ENCODE data around the gene BRD7.
A peak's percentile ranks its signal among the peaks of the same experiment; 100 is the strongest.

BRD7 gene

DNA sequence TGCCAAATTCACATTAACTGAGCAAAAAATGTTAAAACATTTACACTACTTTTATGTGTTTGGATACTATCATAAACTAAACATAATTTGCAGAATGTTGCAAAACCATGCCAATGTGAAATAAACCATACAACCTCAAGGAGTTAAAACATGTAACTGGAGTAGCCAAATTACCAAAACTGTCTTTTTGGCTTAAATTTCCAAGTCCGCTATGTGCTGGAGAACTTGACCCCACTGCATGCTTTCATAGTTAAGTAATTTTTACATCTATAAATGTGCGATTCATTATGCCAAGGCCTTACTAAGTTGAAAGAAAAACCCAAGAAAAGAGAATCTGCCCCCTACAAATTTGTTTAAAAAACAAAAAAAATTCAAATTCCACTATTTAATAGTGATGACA, 28.2 kb downstream of the BRD7 start:
- Mint-ChIP-seq H3K27ac (no peak overlapping the region), H3K4me3 (no peak overlapping the region), H3K27me3 (ENCODE audit: low read depth, poor library complexity) (no peaks in the 10 kb centered on the region), H3K36me3 (ENCODE audit: low read depth) (peaks cover 69% of the 10 kb centered on the region), H3K4me1 (no peaks in the 10 kb centered on the region), H3K9me3 (peaks cover 18% of the 10 kb centered on the region)
- DNase-seq = no peak
- TF ChIP-seq, protein P1, sequence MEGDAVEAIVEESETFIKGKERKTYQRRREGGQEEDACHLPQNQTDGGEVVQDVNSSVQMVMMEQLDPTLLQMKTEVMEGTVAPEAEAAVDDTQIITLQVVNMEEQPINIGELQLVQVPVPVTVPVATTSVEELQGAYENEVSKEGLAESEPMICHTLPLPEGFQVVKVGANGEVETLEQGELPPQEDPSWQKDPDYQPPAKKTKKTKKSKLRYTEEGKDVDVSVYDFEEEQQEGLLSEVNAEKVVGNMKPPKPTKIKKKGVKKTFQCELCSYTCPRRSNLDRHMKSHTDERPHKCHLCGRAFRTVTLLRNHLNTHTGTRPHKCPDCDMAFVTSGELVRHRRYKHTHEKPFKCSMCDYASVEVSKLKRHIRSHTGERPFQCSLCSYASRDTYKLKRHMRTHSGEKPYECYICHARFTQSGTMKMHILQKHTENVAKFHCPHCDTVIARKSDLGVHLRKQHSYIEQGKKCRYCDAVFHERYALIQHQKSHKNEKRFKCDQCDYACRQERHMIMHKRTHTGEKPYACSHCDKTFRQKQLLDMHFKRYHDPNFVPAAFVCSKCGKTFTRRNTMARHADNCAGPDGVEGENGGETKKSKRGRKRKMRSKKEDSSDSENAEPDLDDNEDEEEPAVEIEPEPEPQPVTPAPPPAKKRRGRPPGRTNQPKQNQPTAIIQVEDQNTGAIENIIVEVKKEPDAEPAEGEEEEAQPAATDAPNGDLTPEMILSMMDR (IDR thresholded peaks at IDR 0.05) = no peak

DNA sequence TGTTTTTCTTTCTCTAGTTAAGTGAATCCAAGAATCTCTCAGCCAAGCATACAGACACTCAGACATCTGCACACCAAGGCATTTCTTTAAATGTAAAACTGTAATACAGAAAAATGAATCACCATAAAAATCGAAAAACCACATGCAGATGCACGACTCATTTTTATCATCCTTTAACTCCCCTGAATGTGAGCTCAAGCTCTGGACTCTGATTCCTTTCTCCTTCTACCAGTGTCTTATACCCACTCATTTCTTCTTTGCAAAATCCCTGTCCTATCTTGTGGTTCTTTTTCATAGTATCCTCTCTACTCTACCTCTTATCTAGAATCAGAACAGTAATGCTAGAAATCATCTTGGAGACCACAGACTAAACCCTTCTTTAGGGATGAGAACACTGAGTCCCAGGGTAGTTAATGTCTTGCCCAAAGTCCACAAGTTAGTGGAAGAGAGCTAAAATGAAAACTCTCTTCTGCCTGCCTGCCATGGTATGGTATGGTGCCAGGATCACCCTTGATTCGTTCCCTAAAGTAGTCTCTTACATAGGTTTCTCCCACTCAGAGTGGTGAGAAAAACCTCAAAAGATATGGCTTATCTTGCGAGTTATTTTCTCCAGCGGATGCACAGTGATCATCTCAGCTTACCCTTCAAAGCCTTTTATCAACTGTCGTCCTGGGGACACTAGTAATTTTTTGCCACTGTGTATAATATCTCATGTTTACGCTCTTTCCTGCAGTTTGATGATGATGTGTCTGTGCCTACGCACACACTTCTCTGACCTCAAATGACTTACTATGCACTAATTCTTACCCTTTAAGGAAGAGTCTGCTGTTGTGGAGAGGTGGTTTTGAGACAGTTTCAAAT, 30.2 kb downstream of the BRD7 start:
- no peak for DNase-seq
- H3K9me3 Mint-ChIP-seq = peaks cover 4% of the 10 kb centered on the region
- TF ChIP-seq, protein P1 (IDR thresholded peaks at IDR 0.05) = no peak

DNA sequence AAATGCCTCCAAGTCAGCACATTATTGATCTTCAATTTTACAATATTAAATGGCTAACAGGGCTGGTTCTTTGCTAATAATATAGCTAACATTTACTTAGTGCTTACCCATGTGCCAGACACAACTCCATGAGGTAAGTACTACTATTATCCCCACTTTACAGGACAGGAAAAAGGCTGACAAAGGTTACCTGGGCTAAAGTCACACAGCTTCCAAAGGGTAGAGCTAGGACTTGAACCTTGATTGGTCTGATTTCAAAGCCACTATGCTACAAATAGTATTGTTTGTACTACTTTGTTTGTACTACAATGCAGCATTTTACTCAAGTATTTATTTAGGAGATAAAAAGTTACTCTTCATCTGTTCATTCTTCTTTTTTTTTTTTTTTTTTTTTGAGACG, 31.9 kb downstream of the BRD7 start:
- no peak overlapping the region for H3K4me3 Mint-ChIP-seq
- no peak for DNase-seq
- no peaks in the 10 kb centered on the region for H3K9me3 Mint-ChIP-seq
- TF ChIP-seq, protein P1 (IDR thresholded peaks at IDR 0.05) = no peak
- H3K27me3 Mint-ChIP-seq (ENCODE audit: low read depth, poor library complexity) = no peaks in the 10 kb centered on the region
- peaks cover 68% of the 10 kb centered on the region for H3K36me3 Mint-ChIP-seq (ENCODE audit: low read depth)
- H3K27ac Mint-ChIP-seq = no peak overlapping the region
- no peaks in the 10 kb centered on the region for H3K4me1 Mint-ChIP-seq

More for the DNA sequence above, 30.2 kb downstream of the BRD7 start:
- Mint-ChIP-seq H3K27ac (peak overlapping the region; percentile 26), H3K4me1 (no peaks in the 10 kb centered on the region), H3K27me3 (ENCODE audit: low read depth, poor library complexity) (no peaks in the 10 kb centered on the region), H3K36me3 (ENCODE audit: low read depth) (peaks cover 68% of the 10 kb centered on the region), H3K4me3 (no peak overlapping the region)

DNA sequence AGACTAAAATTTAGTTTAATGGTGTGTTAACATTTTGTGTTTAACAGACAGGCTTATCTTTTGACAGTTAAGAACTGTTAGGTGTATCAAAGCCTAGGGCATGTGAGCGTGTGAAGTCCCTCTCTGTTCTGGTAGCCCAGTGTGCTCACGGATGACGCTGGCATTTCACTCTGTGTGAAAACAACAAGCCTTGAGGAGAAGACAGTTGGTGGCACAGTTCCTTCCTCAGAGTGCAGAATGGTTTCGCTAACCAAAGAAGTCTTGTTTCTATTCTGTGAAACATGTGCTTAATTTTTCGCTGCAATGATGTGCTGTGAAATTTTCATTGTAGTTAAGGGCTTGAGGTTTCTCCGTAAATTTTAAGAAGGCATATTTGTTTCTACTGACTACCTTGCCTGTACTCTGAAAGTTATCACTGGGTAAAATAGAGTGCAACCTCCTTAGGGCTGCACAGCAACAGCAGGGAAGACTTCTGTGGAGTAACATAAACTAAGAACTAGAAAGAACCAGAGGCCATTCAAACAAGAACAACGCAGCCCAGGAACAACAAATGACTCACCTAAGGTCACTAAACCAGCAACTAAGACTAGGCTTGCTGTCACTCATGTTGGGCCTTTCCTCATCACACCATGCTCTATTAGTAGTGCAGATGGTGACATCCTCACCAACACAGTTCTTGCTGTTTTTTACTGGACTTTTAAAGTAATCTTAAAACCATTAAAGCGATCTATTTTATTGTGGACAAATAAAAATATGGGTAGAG, 33.4 kb downstream of the BRD7 start:
- Mint-ChIP-seq H3K36me3 (ENCODE audit: low read depth) (peaks cover 62% of the 10 kb centered on the region), H3K4me3 (no peak overlapping the region), H3K27me3 (ENCODE audit: low read depth, poor library complexity) (no peaks in the 10 kb centered on the region), H3K27ac (peak overlapping the region; percentile 73), H3K4me1 (peaks cover 2% of the 10 kb centered on the region), H3K9me3 (no peaks in the 10 kb centered on the region)
- DNase-seq = no peak
- TF ChIP-seq, protein P1 (IDR thresholded peaks at IDR 0.05) = no peak

DNA sequence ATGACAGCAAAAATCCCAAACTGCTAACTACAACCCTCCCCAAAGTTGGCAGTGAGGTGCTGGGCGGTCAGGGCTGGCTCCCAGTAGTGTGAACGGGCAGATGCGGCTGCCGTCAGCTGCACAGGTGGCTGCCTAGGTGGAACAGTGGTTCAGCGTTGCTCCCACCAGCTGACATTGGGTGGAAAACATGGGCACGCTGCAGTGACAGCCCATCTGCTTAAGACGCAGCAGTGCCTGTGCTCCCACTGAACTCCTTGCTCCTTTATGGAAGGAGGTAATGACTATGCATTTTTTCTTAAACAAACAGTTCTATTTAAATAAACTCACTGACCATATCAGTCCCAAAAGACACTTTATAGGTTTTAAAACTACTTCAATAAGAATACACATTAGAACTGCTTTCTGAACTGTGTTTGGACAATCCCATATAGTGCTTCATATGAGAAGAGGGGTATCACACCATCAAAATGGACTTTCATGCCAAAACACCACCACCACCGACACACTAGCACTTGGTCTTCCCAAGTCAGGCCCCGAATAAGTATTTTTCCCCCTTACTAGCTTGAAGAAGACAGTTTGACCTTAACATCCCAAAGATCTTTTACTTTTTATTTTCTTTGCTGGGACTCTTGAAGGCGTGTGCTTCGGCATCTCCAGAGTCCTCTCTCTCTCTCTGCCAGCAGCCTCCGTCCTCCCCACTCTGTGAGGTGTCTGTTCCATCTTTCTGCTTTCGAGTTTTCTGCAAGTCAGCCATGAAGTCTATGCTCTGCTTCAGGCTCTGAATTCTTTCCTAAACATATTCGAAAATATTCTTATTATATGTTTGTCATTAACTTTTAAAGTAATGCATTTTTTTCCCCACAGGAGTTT, 34.4 kb downstream of the BRD7 start:
- H3K27me3 Mint-ChIP-seq (ENCODE audit: low read depth, poor library complexity) = no peaks in the 10 kb centered on the region
- TF ChIP-seq, protein P1 (IDR thresholded peaks at IDR 0.05) = no peak
- peak overlapping the region; percentile 23 for H3K27ac Mint-ChIP-seq
- H3K4me3 Mint-ChIP-seq = no peak overlapping the region
- H3K4me1 Mint-ChIP-seq = peaks cover 6% of the 10 kb centered on the region
- H3K36me3 Mint-ChIP-seq (ENCODE audit: low read depth) = peaks cover 65% of the 10 kb centered on the region
- no peaks in the 10 kb centered on the region for H3K9me3 Mint-ChIP-seq
- no peak for DNase-seq

All from nephron progenitor cell (in vitro differentiated cells).